ENCODE results near the gene RAF1. TPM values are rescaled to one million over a fixed set of nuclear protein-coding genes. Genes with fewer than 3 reads are reported as not detected.

The RAF1 gene
- total and polyA plus RNA-seq, 2 of the 13 experiments (the other 11 are each of a cell fraction or from before 2014, with no cell fraction given): 72.2 to 91.4 TPM

DNA sequence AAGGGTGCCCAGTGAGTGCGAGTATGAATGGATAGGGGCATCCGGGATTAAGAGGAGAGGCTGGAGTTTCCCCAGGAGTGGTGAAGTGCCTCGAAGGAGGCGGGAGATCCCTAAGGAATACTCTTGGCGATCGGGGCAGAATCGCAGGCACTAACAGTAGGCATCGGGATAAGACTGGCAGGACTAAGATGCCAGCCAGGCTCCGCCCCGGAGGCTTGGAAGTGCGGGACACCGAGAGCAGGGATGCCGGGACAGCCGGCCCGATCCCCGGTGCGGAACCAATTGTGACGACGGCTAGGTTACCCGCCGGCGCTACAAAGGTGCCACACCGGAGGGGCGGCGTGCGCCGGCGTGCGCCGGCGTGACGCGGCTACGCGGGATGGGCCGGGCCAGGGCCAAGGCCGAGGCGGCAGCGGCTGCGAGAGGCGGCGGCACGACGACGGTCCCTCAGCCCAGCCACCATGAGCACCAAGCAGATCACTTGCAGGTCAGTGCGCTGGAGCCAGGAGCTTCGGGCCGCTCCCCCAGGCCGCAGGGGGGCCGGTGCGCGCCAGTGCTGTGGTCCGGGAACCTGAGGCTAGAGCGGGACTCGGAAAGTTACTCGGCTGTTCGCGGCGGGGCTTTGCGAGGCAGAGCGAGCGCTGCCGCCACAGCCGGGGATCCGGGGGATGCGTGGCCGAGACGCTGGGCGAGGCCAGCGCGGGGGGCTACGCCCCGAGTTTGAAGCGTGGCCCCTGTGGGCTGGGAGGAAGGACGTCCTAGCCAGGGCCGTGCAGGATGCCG, 107.0 kb downstream of the RAF1 start, which contains the start of gene MKRN2 (continued):
- TF ChIP-seq, protein P1, sequence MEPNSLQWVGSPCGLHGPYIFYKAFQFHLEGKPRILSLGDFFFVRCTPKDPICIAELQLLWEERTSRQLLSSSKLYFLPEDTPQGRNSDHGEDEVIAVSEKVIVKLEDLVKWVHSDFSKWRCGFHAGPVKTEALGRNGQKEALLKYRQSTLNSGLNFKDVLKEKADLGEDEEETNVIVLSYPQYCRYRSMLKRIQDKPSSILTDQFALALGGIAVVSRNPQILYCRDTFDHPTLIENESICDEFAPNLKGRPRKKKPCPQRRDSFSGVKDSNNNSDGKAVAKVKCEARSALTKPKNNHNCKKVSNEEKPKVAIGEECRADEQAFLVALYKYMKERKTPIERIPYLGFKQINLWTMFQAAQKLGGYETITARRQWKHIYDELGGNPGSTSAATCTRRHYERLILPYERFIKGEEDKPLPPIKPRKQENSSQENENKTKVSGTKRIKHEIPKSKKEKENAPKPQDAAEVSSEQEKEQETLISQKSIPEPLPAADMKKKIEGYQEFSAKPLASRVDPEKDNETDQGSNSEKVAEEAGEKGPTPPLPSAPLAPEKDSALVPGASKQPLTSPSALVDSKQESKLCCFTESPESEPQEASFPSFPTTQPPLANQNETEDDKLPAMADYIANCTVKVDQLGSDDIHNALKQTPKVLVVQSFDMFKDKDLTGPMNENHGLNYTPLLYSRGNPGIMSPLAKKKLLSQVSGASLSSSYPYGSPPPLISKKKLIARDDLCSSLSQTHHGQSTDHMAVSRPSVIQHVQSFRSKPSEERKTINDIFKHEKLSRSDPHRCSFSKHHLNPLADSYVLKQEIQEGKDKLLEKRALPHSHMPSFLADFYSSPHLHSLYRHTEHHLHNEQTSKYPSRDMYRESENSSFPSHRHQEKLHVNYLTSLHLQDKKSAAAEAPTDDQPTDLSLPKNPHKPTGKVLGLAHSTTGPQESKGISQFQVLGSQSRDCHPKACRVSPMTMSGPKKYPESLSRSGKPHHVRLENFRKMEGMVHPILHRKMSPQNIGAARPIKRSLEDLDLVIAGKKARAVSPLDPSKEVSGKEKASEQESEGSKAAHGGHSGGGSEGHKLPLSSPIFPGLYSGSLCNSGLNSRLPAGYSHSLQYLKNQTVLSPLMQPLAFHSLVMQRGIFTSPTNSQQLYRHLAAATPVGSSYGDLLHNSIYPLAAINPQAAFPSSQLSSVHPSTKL (CRISPR knock-in tag; IDR thresholded peaks at IDR 0.05): no peak; the same call in none of the 2 replicates
- TF ChIP-seq ZKSCAN5 (CRISPR knock-in tag; IDR thresholded peaks at IDR 0.05) (no peak), POLR2A (IDR thresholded peaks at IDR 0.05; ENCODE audit: insufficient read depth in 1 of 2, low read depth in 2 of 2, low read length in 2 of 2) (peak; percentile 94 to 96), PHF21A (CRISPR knock-in tag; IDR thresholded peaks at IDR 0.05) (peak; percentile 84), KDM5B (CRISPR knock-in tag; IDR thresholded peaks at IDR 0.05; ENCODE audit: borderline replicate concordance) (peak; percentile 97), TBX2 (CRISPR knock-in tag; IDR thresholded peaks at IDR 0.05; ENCODE audit: borderline replicate concordance) (peak; percentile 80; the same call in 1 of the 2 replicates), TEAD3 (CRISPR knock-in tag; optimal IDR thresholded peaks at IDR 0.05; ENCODE audit: borderline replicate concordance) (peak; percentile 45)
- TF ChIP-seq, protein P2, sequence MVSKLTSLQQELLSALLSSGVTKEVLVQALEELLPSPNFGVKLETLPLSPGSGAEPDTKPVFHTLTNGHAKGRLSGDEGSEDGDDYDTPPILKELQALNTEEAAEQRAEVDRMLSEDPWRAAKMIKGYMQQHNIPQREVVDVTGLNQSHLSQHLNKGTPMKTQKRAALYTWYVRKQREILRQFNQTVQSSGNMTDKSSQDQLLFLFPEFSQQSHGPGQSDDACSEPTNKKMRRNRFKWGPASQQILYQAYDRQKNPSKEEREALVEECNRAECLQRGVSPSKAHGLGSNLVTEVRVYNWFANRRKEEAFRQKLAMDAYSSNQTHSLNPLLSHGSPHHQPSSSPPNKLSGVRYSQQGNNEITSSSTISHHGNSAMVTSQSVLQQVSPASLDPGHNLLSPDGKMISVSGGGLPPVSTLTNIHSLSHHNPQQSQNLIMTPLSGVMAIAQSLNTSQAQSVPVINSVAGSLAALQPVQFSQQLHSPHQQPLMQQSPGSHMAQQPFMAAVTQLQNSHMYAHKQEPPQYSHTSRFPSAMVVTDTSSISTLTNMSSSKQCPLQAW (CRISPR knock-in tag; IDR thresholded peaks at IDR 0.05): peak; percentile 80
- TF ChIP-seq, protein P3, sequence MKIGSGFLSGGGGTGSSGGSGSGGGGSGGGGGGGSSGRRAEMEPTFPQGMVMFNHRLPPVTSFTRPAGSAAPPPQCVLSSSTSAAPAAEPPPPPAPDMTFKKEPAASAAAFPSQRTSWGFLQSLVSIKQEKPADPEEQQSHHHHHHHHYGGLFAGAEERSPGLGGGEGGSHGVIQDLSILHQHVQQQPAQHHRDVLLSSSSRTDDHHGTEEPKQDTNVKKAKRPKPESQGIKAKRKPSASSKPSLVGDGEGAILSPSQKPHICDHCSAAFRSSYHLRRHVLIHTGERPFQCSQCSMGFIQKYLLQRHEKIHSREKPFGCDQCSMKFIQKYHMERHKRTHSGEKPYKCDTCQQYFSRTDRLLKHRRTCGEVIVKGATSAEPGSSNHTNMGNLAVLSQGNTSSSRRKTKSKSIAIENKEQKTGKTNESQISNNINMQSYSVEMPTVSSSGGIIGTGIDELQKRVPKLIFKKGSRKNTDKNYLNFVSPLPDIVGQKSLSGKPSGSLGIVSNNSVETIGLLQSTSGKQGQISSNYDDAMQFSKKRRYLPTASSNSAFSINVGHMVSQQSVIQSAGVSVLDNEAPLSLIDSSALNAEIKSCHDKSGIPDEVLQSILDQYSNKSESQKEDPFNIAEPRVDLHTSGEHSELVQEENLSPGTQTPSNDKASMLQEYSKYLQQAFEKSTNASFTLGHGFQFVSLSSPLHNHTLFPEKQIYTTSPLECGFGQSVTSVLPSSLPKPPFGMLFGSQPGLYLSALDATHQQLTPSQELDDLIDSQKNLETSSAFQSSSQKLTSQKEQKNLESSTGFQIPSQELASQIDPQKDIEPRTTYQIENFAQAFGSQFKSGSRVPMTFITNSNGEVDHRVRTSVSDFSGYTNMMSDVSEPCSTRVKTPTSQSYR (CRISPR knock-in tag; IDR thresholded peaks at IDR 0.05; ENCODE audit: borderline replicate concordance): no peak
- TF ChIP-seq, protein P4, sequence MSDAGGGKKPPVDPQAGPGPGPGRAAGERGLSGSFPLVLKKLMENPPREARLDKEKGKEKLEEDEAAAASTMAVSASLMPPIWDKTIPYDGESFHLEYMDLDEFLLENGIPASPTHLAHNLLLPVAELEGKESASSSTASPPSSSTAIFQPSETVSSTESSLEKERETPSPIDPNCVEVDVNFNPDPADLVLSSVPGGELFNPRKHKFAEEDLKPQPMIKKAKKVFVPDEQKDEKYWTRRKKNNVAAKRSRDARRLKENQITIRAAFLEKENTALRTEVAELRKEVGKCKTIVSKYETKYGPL (CRISPR knock-in tag; IDR thresholded peaks at IDR 0.05): no peak
- TF ChIP-seq, protein P5, sequence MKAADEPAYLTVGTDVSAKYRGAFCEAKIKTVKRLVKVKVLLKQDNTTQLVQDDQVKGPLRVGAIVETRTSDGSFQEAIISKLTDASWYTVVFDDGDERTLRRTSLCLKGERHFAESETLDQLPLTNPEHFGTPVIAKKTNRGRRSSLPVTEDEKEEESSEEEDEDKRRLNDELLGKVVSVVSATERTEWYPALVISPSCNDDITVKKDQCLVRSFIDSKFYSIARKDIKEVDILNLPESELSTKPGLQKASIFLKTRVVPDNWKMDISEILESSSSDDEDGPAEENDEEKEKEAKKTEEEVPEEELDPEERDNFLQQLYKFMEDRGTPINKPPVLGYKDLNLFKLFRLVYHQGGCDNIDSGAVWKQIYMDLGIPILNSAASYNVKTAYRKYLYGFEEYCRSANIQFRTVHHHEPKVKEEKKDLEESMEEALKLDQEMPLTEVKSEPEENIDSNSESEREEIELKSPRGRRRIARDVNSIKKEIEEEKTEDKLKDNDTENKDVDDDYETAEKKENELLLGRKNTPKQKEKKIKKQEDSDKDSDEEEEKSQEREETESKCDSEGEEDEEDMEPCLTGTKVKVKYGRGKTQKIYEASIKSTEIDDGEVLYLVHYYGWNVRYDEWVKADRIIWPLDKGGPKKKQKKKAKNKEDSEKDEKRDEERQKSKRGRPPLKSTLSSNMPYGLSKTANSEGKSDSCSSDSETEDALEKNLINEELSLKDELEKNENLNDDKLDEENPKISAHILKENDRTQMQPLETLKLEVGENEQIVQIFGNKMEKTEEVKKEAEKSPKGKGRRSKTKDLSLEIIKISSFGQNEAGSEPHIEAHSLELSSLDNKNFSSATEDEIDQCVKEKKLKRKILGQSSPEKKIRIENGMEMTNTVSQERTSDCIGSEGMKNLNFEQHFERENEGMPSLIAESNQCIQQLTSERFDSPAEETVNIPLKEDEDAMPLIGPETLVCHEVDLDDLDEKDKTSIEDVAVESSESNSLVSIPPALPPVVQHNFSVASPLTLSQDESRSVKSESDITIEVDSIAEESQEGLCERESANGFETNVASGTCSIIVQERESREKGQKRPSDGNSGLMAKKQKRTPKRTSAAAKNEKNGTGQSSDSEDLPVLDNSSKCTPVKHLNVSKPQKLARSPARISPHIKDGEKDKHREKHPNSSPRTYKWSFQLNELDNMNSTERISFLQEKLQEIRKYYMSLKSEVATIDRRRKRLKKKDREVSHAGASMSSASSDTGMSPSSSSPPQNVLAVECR (CRISPR knock-in tag; IDR thresholded peaks at IDR 0.05; ENCODE audit: borderline replicate concordance): peak; percentile 88; the same call in 1 of the 2 replicates
- TF ChIP-seq, protein P6, sequence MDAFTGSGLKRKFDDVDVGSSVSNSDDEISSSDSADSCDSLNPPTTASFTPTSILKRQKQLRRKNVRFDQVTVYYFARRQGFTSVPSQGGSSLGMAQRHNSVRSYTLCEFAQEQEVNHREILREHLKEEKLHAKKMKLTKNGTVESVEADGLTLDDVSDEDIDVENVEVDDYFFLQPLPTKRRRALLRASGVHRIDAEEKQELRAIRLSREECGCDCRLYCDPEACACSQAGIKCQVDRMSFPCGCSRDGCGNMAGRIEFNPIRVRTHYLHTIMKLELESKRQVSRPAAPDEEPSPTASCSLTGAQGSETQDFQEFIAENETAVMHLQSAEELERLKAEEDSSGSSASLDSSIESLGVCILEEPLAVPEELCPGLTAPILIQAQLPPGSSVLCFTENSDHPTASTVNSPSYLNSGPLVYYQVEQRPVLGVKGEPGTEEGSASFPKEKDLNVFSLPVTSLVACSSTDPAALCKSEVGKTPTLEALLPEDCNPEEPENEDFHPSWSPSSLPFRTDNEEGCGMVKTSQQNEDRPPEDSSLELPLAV (CRISPR knock-in tag; conservative IDR thresholded peaks at IDR 0.05; ENCODE audit: low read depth): no peak
